Measurements from ENCODE around the gene CD79B.
"Not testable (repeated sequence)": the region's sequence is repeated elsewhere in the genome, so short reads cannot be mapped to it uniquely, and the experiment has no call there.

The CD79B gene

DNA sequence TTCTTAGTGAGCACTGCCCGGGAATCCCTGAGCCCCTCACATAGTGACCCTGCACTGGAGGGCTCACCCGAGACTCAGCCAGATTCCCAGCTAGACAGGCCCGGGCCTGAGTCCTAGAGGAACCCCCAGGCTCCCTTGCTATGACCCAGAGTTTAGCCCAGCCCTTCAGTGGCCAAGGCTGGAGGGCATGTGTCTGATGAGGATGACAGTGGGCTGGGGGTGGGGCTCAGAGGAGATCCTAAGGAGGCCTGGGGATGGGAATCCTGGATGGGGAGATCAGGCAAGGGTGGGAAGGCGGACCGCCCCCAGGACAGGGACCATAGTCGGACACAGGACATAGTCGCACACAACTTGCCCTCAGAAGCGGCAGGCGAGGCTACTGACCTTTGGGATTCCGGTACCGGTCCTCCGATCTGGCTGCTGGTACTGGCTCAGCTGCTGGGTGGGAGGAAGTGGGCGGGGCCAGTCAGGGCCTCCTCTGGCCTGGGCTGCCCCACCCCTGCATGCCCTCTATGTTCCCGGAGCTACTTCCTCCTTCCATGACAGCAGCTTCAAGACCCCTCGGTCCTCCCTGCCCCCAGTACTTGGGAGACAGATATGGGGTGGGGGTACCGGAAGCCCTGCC is 1.1 kb downstream of the CD79B start:
- DNase-seq, result no peak

GRCh38 chr17:63929860-63930766 is 2.0 kb downstream of the CD79B start:
- DNase-seq, result no peak

DNA sequence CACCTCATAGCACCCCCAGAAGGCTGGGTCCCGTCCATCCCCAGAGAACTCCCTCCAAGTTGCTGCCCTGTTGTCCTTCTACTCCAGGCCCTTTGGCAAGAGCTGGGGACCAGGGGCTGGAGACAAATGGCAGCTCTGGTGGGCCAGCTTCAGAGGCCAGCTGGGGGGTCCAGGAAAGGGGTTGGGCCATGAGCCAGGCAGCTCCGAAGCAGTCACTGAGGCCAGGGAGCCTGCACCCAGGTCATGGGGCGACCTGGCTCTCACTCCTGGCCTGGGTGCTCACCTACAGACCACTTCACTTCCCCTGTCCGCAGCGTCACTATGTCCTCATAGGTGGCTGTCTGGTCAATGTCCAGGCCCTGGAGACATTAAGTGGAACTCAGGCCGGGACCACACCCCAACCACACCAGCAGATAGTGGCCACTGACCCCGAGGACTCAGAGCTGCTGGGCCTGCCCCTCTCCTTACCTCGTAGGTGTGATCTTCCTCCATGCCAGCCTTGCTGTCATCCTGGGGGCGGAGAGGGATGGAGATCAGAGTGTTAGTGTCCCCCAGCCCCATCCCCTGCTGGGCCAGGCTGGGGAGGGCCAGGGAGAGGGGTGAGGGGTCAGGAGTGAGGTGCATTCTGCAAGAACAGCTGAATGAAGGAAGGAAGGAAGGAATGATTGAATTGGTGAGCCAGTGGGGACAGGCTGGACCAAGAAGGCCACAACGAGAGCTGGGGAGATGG is 3.0 kb downstream of the CD79B start:
- DNase-seq, result no peak

- no peak for DNase-seq
These were observed 3.9 kb downstream of the CD79B start for GRCh38 chr17:63928172-63928666.

GRCh38 chr17:63927464-63928171 is 4.5 kb downstream of the CD79B start:
- no peak for DNase-seq

GRCh38 chr17:63926164-63926563 is 6.0 kb downstream of the CD79B start:
- DNase-seq, result no peak

- DNase-seq, result no peak
These were observed 6.5 kb downstream of the CD79B start for GRCh38 chr17:63925615-63926014.

DNA sequence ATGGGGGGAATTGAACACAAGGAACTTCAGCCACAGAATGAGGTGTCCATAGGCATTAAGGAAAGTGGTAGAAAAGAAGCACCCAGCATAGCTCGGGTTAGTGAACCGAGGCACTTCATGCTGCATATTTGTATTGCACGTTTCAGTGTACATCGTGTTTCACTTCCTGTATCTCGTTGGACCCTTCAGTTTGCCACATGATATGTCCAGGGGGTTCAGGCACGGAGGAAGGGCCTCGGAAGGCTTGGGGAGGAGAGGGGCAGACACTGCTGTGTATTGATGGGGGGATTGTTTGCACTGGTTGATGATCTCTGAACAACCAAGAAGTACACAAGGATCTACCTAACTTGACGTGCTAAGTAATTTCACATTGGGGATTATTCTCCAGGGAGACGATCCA is 9.7 kb downstream of the CD79B start:
- not testable (repeated sequence) for DNase-seq

DNA sequence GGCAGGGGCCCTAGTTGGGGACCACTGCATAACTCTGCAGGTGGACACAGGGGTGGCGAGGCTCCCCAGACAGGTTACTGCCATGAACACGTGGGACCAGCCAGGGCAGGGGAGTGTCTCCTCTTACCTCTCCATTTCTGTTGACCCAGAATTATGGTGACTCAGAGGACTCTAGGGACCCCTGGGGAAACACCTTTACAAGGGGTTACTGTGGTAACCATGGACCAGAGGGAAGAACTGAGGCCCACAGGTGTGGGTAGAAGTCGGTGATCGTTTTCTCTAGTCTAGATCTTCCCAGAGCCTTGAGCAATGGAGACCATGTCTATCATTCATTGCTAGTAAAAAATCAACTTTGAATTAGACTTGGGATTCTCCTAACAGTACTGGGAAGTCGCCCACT is 11.4 kb downstream of the CD79B start:
- DNase-seq, result not testable (repeated sequence)

DNA sequence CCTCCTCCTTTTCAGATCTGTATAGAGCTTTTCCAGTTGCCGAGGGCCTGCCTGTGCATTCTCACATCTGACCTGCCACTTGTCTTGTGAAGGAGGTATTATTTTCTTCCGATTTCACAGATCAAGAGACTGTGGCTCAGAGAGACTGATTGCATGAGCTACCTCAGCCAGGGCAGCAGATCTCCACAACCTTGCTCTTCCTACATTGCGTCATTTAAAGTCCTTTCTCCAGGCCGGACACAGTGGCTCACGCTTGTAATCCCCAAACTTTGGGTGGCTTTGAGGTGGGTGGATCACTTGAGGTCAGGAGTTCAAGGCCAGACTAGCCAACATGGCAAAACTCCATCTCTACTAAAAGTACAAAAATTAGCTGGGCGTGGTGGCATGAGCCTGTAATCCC is 12.1 kb downstream of the CD79B start:
- not testable (repeated sequence) for DNase-seq

DNA sequence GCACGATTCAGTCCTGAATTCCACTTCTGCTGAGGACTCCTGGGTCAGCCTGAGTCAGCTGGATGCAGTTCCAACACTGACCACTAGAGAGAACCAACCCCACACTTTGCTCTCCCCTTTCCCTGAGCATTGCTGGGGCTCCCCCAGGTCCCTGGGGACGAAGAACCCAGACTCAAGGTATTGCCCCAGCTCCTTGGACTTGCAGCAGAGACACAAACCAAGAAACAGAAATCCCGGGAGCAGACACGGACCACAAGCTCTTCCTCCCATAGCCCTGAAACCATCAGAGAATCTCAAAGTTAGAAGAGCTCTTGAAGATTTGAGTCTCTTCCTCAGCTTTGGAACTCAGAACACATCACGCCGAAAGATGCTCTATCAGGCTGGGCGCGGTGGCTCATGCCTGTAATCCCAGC is 12.8 kb downstream of the CD79B start:
- DNase-seq, result no peak

DNA sequence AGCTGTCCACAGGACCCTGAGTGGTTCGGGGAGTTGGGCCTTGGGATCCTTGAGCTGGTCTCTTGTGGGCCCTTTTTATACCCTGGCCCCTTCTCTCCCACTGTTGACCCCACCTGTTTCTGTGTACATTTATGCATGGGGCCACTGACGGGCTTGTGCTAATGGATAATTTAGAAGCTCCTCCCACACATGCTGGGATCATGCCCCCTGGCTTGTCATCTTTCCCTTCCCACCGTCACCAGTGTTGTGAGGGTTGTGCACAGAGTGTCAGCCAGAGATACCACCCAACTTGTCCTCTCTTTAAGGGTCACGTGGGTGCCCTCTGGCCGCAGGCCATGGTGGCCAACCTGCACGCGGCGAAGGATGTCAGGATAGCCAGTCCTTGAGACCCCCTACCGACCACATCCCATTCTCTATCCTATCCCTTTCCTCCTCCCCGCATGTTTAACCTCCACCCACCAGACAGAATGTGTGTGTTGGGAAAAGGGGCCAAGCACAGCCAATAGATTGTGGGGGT is 13.3 kb downstream of the CD79B start, which contains the start of gene GH1:
Gene GH1 (minus strand): TSS at position 51 of the 517 bp plus-strand sequence. CDS start 63 bp downstream, outside the sequence.
- not testable (repeated sequence) for DNase-seq

- no peak for DNase-seq
These were observed 13.8 kb downstream of the CD79B start for GRCh38 chr17:63918305-63918704.

GRCh38 chr17:63917646-63918045 is 14.5 kb downstream of the CD79B start:
- DNase-seq, result no peak

GRCh38 chr17:63917206-63917605 is 14.9 kb downstream of the CD79B start:
- DNase-seq, result not testable (repeated sequence)

GRCh38 chr17:63916566-63917185 is 15.5 kb downstream of the CD79B start:
- DNase-seq, result no peak

DNA sequence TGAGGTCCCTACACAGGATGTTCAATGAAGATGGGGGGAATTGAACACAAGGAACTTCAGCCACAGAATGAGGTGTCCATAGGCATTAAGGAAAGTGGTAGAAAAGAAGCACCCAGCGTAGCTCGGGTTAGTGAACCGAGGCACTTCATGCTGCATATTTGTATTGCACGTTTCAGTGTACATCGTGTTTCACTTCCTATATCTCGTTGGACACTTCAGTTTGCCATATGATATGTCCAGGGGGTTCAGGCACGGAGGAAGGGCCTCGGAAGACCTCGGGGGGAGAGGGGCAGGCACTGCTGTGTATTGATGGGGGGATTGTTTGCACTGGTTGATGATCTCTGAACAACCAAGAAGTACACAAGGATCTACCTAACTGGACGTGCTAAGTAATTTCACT is 16.4 kb downstream of the CD79B start:
- not testable (repeated sequence) for DNase-seq

GRCh38 chr17:63914471-63914870 is 17.7 kb downstream of the CD79B start:
- DNase-seq, result no peak

- DNase-seq, result no peak
These were observed 20.5 kb downstream of the CD79B start for GRCh38 chr17:63911657-63912100.

GRCh38 chr17:63911041-63911635 is 21.0 kb downstream of the CD79B start, which contains the start of gene CSHL1:
Gene CSHL1 (minus strand): TSS chr17:63911258. CDS start chr17:63911196, 62 bp downstream.
- no peak for DNase-seq

- no peak for DNase-seq
These were observed 22.0 kb downstream of the CD79B start for GRCh38 chr17:63910096-63910495.
